ENCODE results near the gene GALNT10.

Gene GALNT10

DNA sequence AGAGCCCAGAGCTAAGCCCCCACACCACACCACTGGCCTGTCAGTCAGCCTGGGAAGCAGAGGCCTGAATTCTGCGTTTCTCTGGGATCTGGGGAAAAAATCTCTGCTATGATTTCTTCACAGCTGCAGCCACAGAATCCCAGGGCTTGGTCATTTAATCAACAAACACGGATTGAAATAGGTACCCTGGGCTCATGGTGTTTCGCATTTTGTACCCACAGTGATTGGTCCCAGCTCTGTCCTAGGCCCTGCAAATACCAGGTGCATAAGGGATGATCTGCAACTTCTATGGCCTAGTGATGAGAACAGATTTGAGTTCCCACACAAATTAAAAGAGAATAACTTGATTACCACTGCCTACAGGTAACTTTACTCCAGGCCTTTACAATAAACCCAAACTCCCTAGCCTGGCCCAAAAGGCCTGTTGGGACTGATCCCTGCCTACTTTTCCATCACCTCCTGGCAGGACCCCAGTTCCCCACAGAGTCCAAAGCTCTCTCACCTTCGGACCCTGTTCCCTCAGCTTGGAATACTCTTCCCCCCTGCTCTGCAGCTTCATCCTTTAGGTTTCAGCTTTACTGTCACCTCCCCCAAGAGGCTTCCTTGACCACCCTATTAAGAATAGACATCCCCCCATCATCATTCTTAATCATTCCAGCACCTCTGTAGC is 240.6 kb downstream of the GALNT10 start:
- Histone ChIP-seq H3K79me1 (ENCODE audit: low read length) (no peaks in the 10 kb centered on the region), H3K9ac (ENCODE audit: low read length) (no peak overlapping the region), H3K36me3 (ENCODE audit: control insufficient read depth, insufficient read depth, low read length) (no peaks in the 10 kb centered on the region), H2BK120ac (ENCODE audit: low read depth, low read length) (no peak overlapping the region), H3K27me3 (ENCODE audit: insufficient read depth, low read length, poor library complexity) (no peaks in the 10 kb centered on the region), H3K23ac (ENCODE audit: low read length) (no peak overlapping the region), H4K8ac (ENCODE audit: low read depth, low read length) (no peak overlapping the region), H4K5ac (ENCODE audit: low read length) (no peak overlapping the region), H3K4me1 (ENCODE audit: control insufficient read depth, low read depth, low read length) (no peaks in the 10 kb centered on the region), H3K4me3 (ENCODE audit: low read length) (no peak overlapping the region), H3K4ac (ENCODE audit: low read depth, low read length) (no peak overlapping the region), H3K18ac (ENCODE audit: low read length) (no peak overlapping the region), H2BK15ac (replicated peaks; ENCODE audit: low read depth) (no peak overlapping the region), H3K79me2 (ENCODE audit: control insufficient read depth, insufficient read depth, low read length) (no peaks in the 10 kb centered on the region), H3K56ac (ENCODE audit: low read length) (no peak overlapping the region), H3K4me2 (ENCODE audit: low read length) (no peak overlapping the region), H2BK5ac (ENCODE audit: low read length) (no peak overlapping the region), H2AK5ac (ENCODE audit: low read length) (no peak overlapping the region), H3K27ac (ENCODE audit: low read depth, low read length) (no peak overlapping the region)
- DNase-seq = no peak
- WGBS (ENCODE audit: extremely low coverage, insufficient coverage, low lambda C conversion rate) = no CpG with 5 or more reads among the region's 4 CpGs

DNA sequence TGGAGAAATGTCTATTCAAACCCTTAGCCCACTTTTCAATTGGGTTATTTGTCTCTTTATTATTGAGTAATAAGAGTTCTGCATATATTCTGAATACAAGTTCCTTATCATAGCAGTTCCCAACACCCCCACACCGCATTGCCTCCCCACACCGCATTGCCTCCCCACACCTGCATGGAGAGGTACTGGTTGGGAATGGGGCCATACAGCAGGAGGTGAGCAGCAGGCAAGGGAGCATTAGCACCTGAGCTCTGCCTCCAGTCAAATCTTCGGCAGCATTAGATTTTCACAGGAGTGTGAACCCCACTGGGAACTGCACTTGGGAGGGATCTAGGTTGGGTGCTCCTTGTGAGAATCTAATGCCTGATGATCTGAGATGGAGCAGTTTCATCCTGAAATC is 244.7 kb downstream of the GALNT10 start:
- H3K4me1 ChIP-seq (ENCODE audit: control insufficient read depth, low read depth, low read length) = no peaks in the 10 kb centered on the region
- no peak overlapping the region for H3K18ac ChIP-seq (ENCODE audit: low read length)
- no peak overlapping the region for H3K9ac ChIP-seq (ENCODE audit: low read length)
- H4K5ac ChIP-seq (ENCODE audit: low read length) = no peak overlapping the region
- no peak overlapping the region for H2BK120ac ChIP-seq (ENCODE audit: low read depth, low read length)
- H3K23ac ChIP-seq (ENCODE audit: low read length) = no peak overlapping the region
- no peak overlapping the region for H3K4me2 ChIP-seq (ENCODE audit: low read length)
- H4K8ac ChIP-seq (ENCODE audit: low read depth, low read length) = no peak overlapping the region
- no peaks in the 10 kb centered on the region for H3K79me2 ChIP-seq (ENCODE audit: control insufficient read depth, insufficient read depth, low read length)
- H2BK15ac ChIP-seq (replicated peaks; ENCODE audit: low read depth) = no peak overlapping the region
- H2AK5ac ChIP-seq (ENCODE audit: low read length) = no peak overlapping the region
- no peaks in the 10 kb centered on the region for H3K27me3 ChIP-seq (ENCODE audit: insufficient read depth, low read length, poor library complexity)
- no peaks in the 10 kb centered on the region for H3K79me1 ChIP-seq (ENCODE audit: low read length)
- no peak overlapping the region for H3K56ac ChIP-seq (ENCODE audit: low read length)
- no peak overlapping the region for H3K4ac ChIP-seq (ENCODE audit: low read depth, low read length)
- no peak overlapping the region for H3K27ac ChIP-seq (ENCODE audit: low read depth, low read length)
- DNase-seq = no peak
- peaks cover 2% of the 10 kb centered on the region for H3K36me3 ChIP-seq (ENCODE audit: control insufficient read depth, insufficient read depth, low read length)
- no peak overlapping the region for H3K4me3 ChIP-seq (ENCODE audit: low read length)
- no peak overlapping the region for H2BK5ac ChIP-seq (ENCODE audit: low read length)
- no CpG with 5 or more reads among the region's 3 CpGs for WGBS (ENCODE audit: extremely low coverage, insufficient coverage, low lambda C conversion rate)

DNA sequence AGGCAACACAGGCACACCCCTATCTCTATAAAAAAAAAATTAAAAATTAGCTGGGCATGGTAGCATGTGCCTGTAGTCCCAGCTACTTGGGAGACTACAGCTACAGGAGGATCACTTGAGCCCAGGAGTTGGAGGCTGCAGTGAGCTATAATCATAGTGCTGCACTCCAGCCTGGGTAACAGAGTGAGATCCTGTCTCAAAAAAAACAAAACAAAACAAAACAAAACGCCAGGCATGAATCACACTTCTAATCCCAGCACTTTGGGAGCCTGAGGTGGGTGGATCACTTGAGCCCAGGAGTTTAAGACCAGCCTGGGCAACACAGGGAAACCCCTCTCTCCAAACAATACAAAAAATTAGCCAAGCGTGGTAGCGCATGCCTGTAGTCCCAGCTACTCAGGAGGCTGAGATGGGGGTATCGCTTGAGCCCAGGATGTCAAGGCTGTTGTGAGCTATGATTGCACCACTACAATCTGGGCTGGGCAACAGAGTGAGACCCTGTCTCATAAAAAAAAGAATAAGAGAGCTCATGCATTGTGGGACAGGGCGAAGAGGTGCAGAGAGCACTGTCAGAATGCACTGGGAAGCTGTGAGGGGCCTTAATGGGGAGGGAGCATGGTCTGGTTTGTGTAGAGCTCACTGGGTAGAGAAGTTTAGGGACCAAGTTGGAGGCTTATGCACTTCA is 246.9 kb downstream of the GALNT10 start:
- no peak overlapping the region for H3K4ac ChIP-seq (ENCODE audit: low read depth, low read length)
- no peaks in the 10 kb centered on the region for H3K79me1 ChIP-seq (ENCODE audit: low read length)
- H3K9ac ChIP-seq (ENCODE audit: low read length) = no peak overlapping the region
- H3K79me2 ChIP-seq (ENCODE audit: control insufficient read depth, insufficient read depth, low read length) = no peaks in the 10 kb centered on the region
- no peak overlapping the region for H3K23ac ChIP-seq (ENCODE audit: low read length)
- no peaks in the 10 kb centered on the region for H3K4me1 ChIP-seq (ENCODE audit: control insufficient read depth, low read depth, low read length)
- no peak overlapping the region for H4K5ac ChIP-seq (ENCODE audit: low read length)
- no peak for DNase-seq
- no peaks in the 10 kb centered on the region for H3K27me3 ChIP-seq (ENCODE audit: insufficient read depth, low read length, poor library complexity)
- no CpG with 5 or more reads among the region's 5 CpGs for WGBS (ENCODE audit: extremely low coverage, insufficient coverage, low lambda C conversion rate)
- H2BK5ac ChIP-seq (ENCODE audit: low read length) = no peak overlapping the region
- no peak overlapping the region for H3K4me2 ChIP-seq (ENCODE audit: low read length)
- no peak overlapping the region for H3K27ac ChIP-seq (ENCODE audit: low read depth, low read length)
- no peak overlapping the region for H3K4me3 ChIP-seq (ENCODE audit: low read length)
- no peak overlapping the region for H2BK120ac ChIP-seq (ENCODE audit: low read depth, low read length)
- no peak overlapping the region for H3K18ac ChIP-seq (ENCODE audit: low read length)
- H2BK15ac ChIP-seq (replicated peaks; ENCODE audit: low read depth) = no peak overlapping the region
- no peak overlapping the region for H3K56ac ChIP-seq (ENCODE audit: low read length)
- peaks cover 2% of the 10 kb centered on the region for H3K36me3 ChIP-seq (ENCODE audit: control insufficient read depth, insufficient read depth, low read length)
- no peak overlapping the region for H4K8ac ChIP-seq (ENCODE audit: low read depth, low read length)
- H2AK5ac ChIP-seq (ENCODE audit: low read length) = no peak overlapping the region

- H3K79me1 ChIP-seq (ENCODE audit: low read length) = no peaks in the 10 kb centered on the region
- H3K27me3 ChIP-seq (ENCODE audit: insufficient read depth, low read length, poor library complexity) = no peaks in the 10 kb centered on the region
- H2BK15ac ChIP-seq (replicated peaks; ENCODE audit: low read depth) = no peak overlapping the region
- no peak overlapping the region for H3K4ac ChIP-seq (ENCODE audit: low read depth, low read length)
- no peak overlapping the region for H3K27ac ChIP-seq (ENCODE audit: low read depth, low read length)
- no peak overlapping the region for H2BK5ac ChIP-seq (ENCODE audit: low read length)
- H2AK5ac ChIP-seq (ENCODE audit: low read length) = no peak overlapping the region
- no peak for DNase-seq
- no peak overlapping the region for H3K9ac ChIP-seq (ENCODE audit: low read length)
- H3K79me2 ChIP-seq (ENCODE audit: control insufficient read depth, insufficient read depth, low read length) = no peaks in the 10 kb centered on the region
- H4K5ac ChIP-seq (ENCODE audit: low read length) = no peak overlapping the region
- no CpG with 5 or more reads among the region's 5 CpGs for WGBS (ENCODE audit: extremely low coverage, insufficient coverage, low lambda C conversion rate)
- peaks cover 3% of the 10 kb centered on the region for H3K4me1 ChIP-seq (ENCODE audit: control insufficient read depth, low read depth, low read length)
- H3K36me3 ChIP-seq (ENCODE audit: control insufficient read depth, insufficient read depth, low read length) = peaks cover 2% of the 10 kb centered on the region
- no peak overlapping the region for H3K56ac ChIP-seq (ENCODE audit: low read length)
- no peak overlapping the region for H4K8ac ChIP-seq (ENCODE audit: low read depth, low read length)
- H3K18ac ChIP-seq (ENCODE audit: low read length) = no peak overlapping the region
- H3K23ac ChIP-seq (ENCODE audit: low read length) = no peak overlapping the region
- no peak overlapping the region for H2BK120ac ChIP-seq (ENCODE audit: low read depth, low read length)
- H3K4me3 ChIP-seq (ENCODE audit: low read length) = no peak overlapping the region
- H3K4me2 ChIP-seq (ENCODE audit: low read length) = no peak overlapping the region
Measured at GRCh38 chr5:154440540-154440939, 250.0 kb downstream of the GALNT10 start.

- Histone ChIP-seq H4K5ac (ENCODE audit: low read length) (no peak overlapping the region), H3K27ac (ENCODE audit: low read depth, low read length) (no peak overlapping the region), H2BK120ac (ENCODE audit: low read depth, low read length) (no peak overlapping the region), H3K27me3 (ENCODE audit: insufficient read depth, low read length, poor library complexity) (no peaks in the 10 kb centered on the region), H3K4me3 (ENCODE audit: low read length) (no peak overlapping the region), H4K8ac (ENCODE audit: low read depth, low read length) (no peak overlapping the region), H2AK5ac (ENCODE audit: low read length) (no peak overlapping the region), H3K23ac (ENCODE audit: low read length) (no peak overlapping the region), H3K79me1 (ENCODE audit: low read length) (no peaks in the 10 kb centered on the region), H3K36me3 (ENCODE audit: control insufficient read depth, insufficient read depth, low read length) (no peaks in the 10 kb centered on the region), H3K79me2 (ENCODE audit: control insufficient read depth, insufficient read depth, low read length) (no peaks in the 10 kb centered on the region), H3K18ac (ENCODE audit: low read length) (no peak overlapping the region), H3K4ac (ENCODE audit: low read depth, low read length) (no peak overlapping the region), H3K4me2 (ENCODE audit: low read length) (no peak overlapping the region), H2BK5ac (ENCODE audit: low read length) (no peak overlapping the region), H2BK15ac (replicated peaks; ENCODE audit: low read depth) (no peak overlapping the region), H3K9ac (ENCODE audit: low read length) (no peak overlapping the region), H3K4me1 (ENCODE audit: control insufficient read depth, low read depth, low read length) (peaks cover 3% of the 10 kb centered on the region), H3K56ac (ENCODE audit: low read length) (no peak overlapping the region)
- no CpG with 5 or more reads among the region's 1 CpG for WGBS (ENCODE audit: extremely low coverage, insufficient coverage, low lambda C conversion rate)
- no peak for DNase-seq
Measured at GRCh38 chr5:154442801-154443200, 252.3 kb downstream of the GALNT10 start.

All from mesendoderm (in vitro differentiated cells).